HG03159 (cell line): ENCODE results near the gene CKB.

Experiments
- ATAC-seq: cut with Tn5 transposase; IDR thresholded peaks from one replicate; pipeline ENCODE4 v1.9.1; 2021; ENCODE audit warnings: mild to moderate bottlenecking, moderate library complexity; ENCODE audit not compliant: unreplicated experiment

Gene CKB

GRCh38 chr14:103522649-103523574 is at the start of gene CKB:
Gene CKB, minus strand, starts transcription at chr14:103522830. Its CDS starts 337 bp downstream, at chr14:103522493.
- ATAC-seq: no peak

- no peak for ATAC-seq
Observed at GRCh38 chr14:103569408-103569807, 46.8 kb upstream of the CKB start.

GRCh38 chr14:103568952-103569351 is 46.3 kb upstream of the CKB start:
- ATAC-seq: no peak

GRCh38 chr14:103563844-103564505 is 41.3 kb upstream of the CKB start:
- ATAC-seq: no peak

GRCh38 chr14:103563226-103563620 is 40.6 kb upstream of the CKB start:
- ATAC-seq: no peak

GRCh38 chr14:103562429-103563225 is 40.0 kb upstream of the CKB start, which contains the start of the genes BAG5 and COA8:
Gene BAG5, minus strand, starts transcription at chr14:103562657. Its CDS starts 1,493 bp downstream, at chr14:103561164.
Gene COA8, plus strand, starts transcription at chr14:103562960. Its CDS starts 42 bp downstream, at chr14:103563002.
- ATAC-seq: peak; percentile 68

GRCh38 chr14:103562179-103562428 is 39.5 kb upstream of the CKB start:
- peak; percentile 21 for ATAC-seq

- peak; percentile 32 for ATAC-seq
Observed at GRCh38 chr14:103561381-103562178, 39.0 kb upstream of the CKB start.

- ATAC-seq: no peak
Observed at GRCh38 chr14:103560691-103561090, 38.1 kb upstream of the CKB start.

GRCh38 chr14:103559766-103560165 is 37.1 kb upstream of the CKB start:
- no peak for ATAC-seq

GRCh38 chr14:103558071-103558882 is 35.6 kb upstream of the CKB start:
- no peak for ATAC-seq

- ATAC-seq: no peak
Observed at GRCh38 chr14:103556946-103557758, 34.5 kb upstream of the CKB start.

GRCh38 chr14:103555559-103556337 is 33.1 kb upstream of the CKB start:
- no peak for ATAC-seq

- ATAC-seq: no peak
Observed at GRCh38 chr14:103552846-103553210, 30.2 kb upstream of the CKB start.

GRCh38 chr14:103552011-103552845 is 29.6 kb upstream of the CKB start:
- no peak for ATAC-seq

GRCh38 chr14:103551338-103551762 is 28.7 kb upstream of the CKB start:
- no peak for ATAC-seq
